H1 (cell line): Measurements from ENCODE around the gene S100A4. TPM values are rescaled to one million over a fixed set of nuclear protein-coding genes. Genes with fewer than 3 reads are reported as not detected.

Experiments used
- CTCF ChIA-PET: fragments of 300-600 bp; sonication (Branson Sonifier 250); formaldehyde crosslinking; loops from one replicate; lab custom pipeline; 2021; ENCODE audit not compliant: partially characterized antibody; lab: Charles Lee
- POLR2A ChIA-PET: fragments of 300-600 bp; sonication (Branson Sonifier 250); formaldehyde crosslinking; loops from one replicate; lab custom pipeline; 2021; ENCODE audit warnings: inconsistent platforms; ENCODE audit not compliant: partially characterized antibody; lab: Charles Lee
- DNase-seq, 2 experiments: peaks; one replicate each; pipeline versions ENCODE4 v3.0.0 to v3.0.0-alpha.2; 2010 to 2022; ENCODE audit warnings: low spot score in 2 of 2, low read depth in 1 of 2, mixed read lengths in 1 of 2
- FAIRE-seq: peaks from 2 replicates; lab custom pipeline; 2011; peaks lifted over from hg19 to GRCh38; lab: Jason Lieb, UNC
- H2AFZ ChIP-seq: 2 replicates; pipeline ENCODE4 v1.8.1; 2012; ENCODE audit warnings: low read length, inconsistent platforms
- H2AK5ac ChIP-seq: 2 replicates; pipeline ENCODE4 v1.6.1; 2013; ENCODE audit warnings: low read depth, low read length
- H2BK120ac ChIP-seq: replicated peaks from 2 replicates; pipeline ENCODE3; 2013; ENCODE audit warnings: low read depth, low read length, inconsistent platforms
- H2BK12ac ChIP-seq: 2 replicates; pipeline ENCODE4 v1.6.1; 2013; ENCODE audit warnings: low read depth, low read length
- H2BK15ac ChIP-seq: 2 replicates; pipeline ENCODE4 v1.6.1; 2013; ENCODE audit warnings: low read length
- H2BK20ac ChIP-seq: 2 replicates; pipeline ENCODE4 v1.6.1; 2013; ENCODE audit warnings: low read length
- H2BK5ac ChIP-seq: 2 replicates; pipeline ENCODE4 v1.6.1; 2013; ENCODE audit warnings: low read depth, low read length
- H3K14ac ChIP-seq: 2 replicates; pipeline ENCODE4 v1.6.1; 2013; ENCODE audit warnings: inconsistent platforms; ENCODE audit not compliant: insufficient read length
- H3K18ac ChIP-seq: 2 replicates; pipeline ENCODE4 v1.6.1; 2013; ENCODE audit warnings: low read length; ENCODE audit errors: extremely low read depth
- H3K23ac ChIP-seq: 2 replicates; pipeline ENCODE4 v1.6.1; 2013; ENCODE audit warnings: inconsistent platforms; ENCODE audit not compliant: insufficient read length
- H3K23me2 ChIP-seq: 2 replicates; pipeline ENCODE4 v1.6.1; 2013; ENCODE audit warnings: low read depth, low read length
- H3K27ac ChIP-seq: 2 replicates; pipeline ENCODE4 v1.6.1; 2011; ENCODE audit warnings: low read depth, low read length, inconsistent platforms
- H3K27me3 ChIP-seq, 4 experiments: replicated peaks in 1 of 4; 1 replicate in 1 of 4; 2 replicates in 3 of 4; pipeline versions ENCODE4 v1.6.1 to v1.8.1; 2011 to 2013; ENCODE audit warnings: low read length in 3 of 4, mild to moderate bottlenecking in 3 of 4, inconsistent platforms in 2 of 4, mixed read lengths in 2 of 4, moderate library complexity in 1 of 4; ENCODE audit not compliant: control insufficient read depth in 3 of 4, insufficient read depth in 3 of 4; ENCODE audit errors: extremely low read depth in 1 of 4
- H3K36me3 ChIP-seq, 4 experiments: 2 replicates each; pipeline versions ENCODE4 v1.6.1 to v1.8.1; 2011 to 2013; ENCODE audit warnings: mild to moderate bottlenecking in 4 of 4, low read length in 3 of 4, moderate library complexity in 2 of 4, control low read depth in 1 of 4, inconsistent platforms in 1 of 4; ENCODE audit not compliant: insufficient read depth in 4 of 4, control insufficient read depth in 2 of 4
- H3K4ac ChIP-seq: replicated peaks from 2 replicates; pipeline ENCODE3; 2013; ENCODE audit warnings: low read length, low read depth, mixed read lengths, inconsistent platforms; ENCODE audit not compliant: insufficient read length
- H3K4me1 ChIP-seq, 4 experiments: replicated peaks in 1 of 4; 1 replicate in 1 of 4; 2 replicates in 3 of 4; pipeline versions ENCODE4 v1.6.1 to v1.8.1; 2011 to 2013; ENCODE audit warnings: low read length in 3 of 4, inconsistent platforms in 2 of 4, mixed read lengths in 1 of 4; ENCODE audit not compliant: insufficient read depth in 4 of 4, control insufficient read depth in 3 of 4
- H3K4me2 ChIP-seq, 2 experiments: 2 replicates each; pipeline versions ENCODE4 v1.6.1 to v1.8.1; 2011 to 2013; ENCODE audit warnings: low read depth in 2 of 2, low read length in 2 of 2, control low read depth in 1 of 2, inconsistent platforms in 1 of 2, mild to moderate bottlenecking in 1 of 2; ENCODE audit not compliant: insufficient read depth in 1 of 2
- H3K4me3 ChIP-seq, 4 experiments: fragments of 200-600, 300-600 bp in 1 of 4; sonication (generic), shearing (Covaris generic), sonication (Bioruptor Twin) in 1 of 4; 2 replicates each; pipeline versions ENCODE4 v1.5.1 to v1.8.1; 2011 to 2016; ENCODE audit warnings: low read length in 4 of 4, low read depth in 3 of 4, control low read depth in 2 of 4, inconsistent platforms in 2 of 4, mild to moderate bottlenecking in 2 of 4, mixed read lengths in 1 of 4, moderate library complexity in 1 of 4; ENCODE audit not compliant: insufficient read depth in 2 of 4; ENCODE audit errors: extremely low read depth in 1 of 4
- H3K56ac ChIP-seq: replicated peaks from 2 replicates; pipeline ENCODE3; 2013; ENCODE audit warnings: low read depth, mild to moderate bottlenecking, mixed read lengths, low read length, inconsistent platforms; ENCODE audit not compliant: insufficient read length
- H3K79me1 ChIP-seq: 2 replicates; pipeline ENCODE4 v1.6.1; 2013; ENCODE audit warnings: low read depth, low read length, control low read depth
- H3K79me2 ChIP-seq, 2 experiments: 2 replicates each; pipeline versions ENCODE4 v1.6.1 to v1.8.1; 2012 to 2013; ENCODE audit warnings: low read length in 2 of 2, mild to moderate bottlenecking in 2 of 2, inconsistent platforms in 1 of 2; ENCODE audit not compliant: insufficient read depth in 2 of 2, control insufficient read depth in 1 of 2
- H3K9ac ChIP-seq, 4 experiments: replicated peaks in 1 of 4; 1 replicate in 1 of 4; 2 replicates in 3 of 4; pipeline versions ENCODE4 v1.6.1 to v1.8.1; 2011 to 2013; ENCODE audit warnings: low read depth in 3 of 4, low read length in 3 of 4, control low read depth in 2 of 4, mild to moderate bottlenecking in 2 of 4, moderate library complexity in 2 of 4, inconsistent platforms in 1 of 4; ENCODE audit errors: extremely low read depth in 1 of 4
- H3K9me3 ChIP-seq, 2 experiments: 2 replicates each; pipeline versions ENCODE4 v1.6.1 to v1.8.1; 2012 to 2013; ENCODE audit warnings: mild to moderate bottlenecking in 2 of 2, moderate library complexity in 2 of 2, control low read depth in 1 of 2, inconsistent platforms in 1 of 2, low read depth in 1 of 2, low read length in 1 of 2, mixed read lengths in 1 of 2; ENCODE audit not compliant: insufficient read depth in 2 of 2
- H4K20me1 ChIP-seq, 2 experiments: replicated peaks in 1 of 2; 2 replicates each; pipeline versions ENCODE3 to v1.8.1; 2011 to 2013; ENCODE audit warnings: inconsistent platforms in 2 of 2, low read length in 2 of 2, mild to moderate bottlenecking in 1 of 2; ENCODE audit not compliant: insufficient read depth in 2 of 2, control insufficient read depth in 1 of 2
- H4K5ac ChIP-seq: 2 replicates; pipeline ENCODE4 v1.6.1; 2013; ENCODE audit warnings: low read length, low read depth, mixed read lengths, inconsistent platforms; ENCODE audit not compliant: insufficient read length
- H4K8ac ChIP-seq: 2 replicates; pipeline ENCODE4 v1.8.0; 2013; ENCODE audit warnings: mild to moderate bottlenecking, moderate library complexity, low read length, inconsistent platforms; ENCODE audit not compliant: insufficient read depth; ENCODE audit errors: extremely low read depth
- H4K91ac ChIP-seq: replicated peaks from 2 replicates; pipeline ENCODE3; 2013; ENCODE audit warnings: low read length, mixed read lengths, inconsistent platforms; ENCODE audit not compliant: insufficient read length
- CBX8 ChIP-seq: fragments of 300-800, 300-1000 bp; sonication (generic); IDR thresholded peaks from 2 replicates; pipeline ENCODE4 v1.7.1; 2016; ENCODE audit warnings: low read depth, low read length, borderline replicate concordance
- CHD2 ChIP-seq: IDR thresholded peaks from 2 replicates; pipeline ENCODE4 v1.6.1; 2012; ENCODE audit warnings: low read length, improper control_type of control experiment
- CTBP2 ChIP-seq: IDR thresholded peaks from 2 replicates; pipeline ENCODE4 v1.7.0; 2011; ENCODE audit warnings: borderline replicate concordance, mild to moderate bottlenecking, moderate library complexity, mixed read lengths, low read length; ENCODE audit not compliant: insufficient read depth, insufficient read length
- KDM1A ChIP-seq: fragments of 200-600, 300-600 bp; sonication (generic); IDR thresholded peaks from 2 replicates; pipeline ENCODE4 v1.7.1; 2016; ENCODE audit warnings: mild to moderate bottlenecking, low read length, borderline replicate concordance
- POU5F1 ChIP-seq: IDR thresholded peaks from 2 replicates; pipeline ENCODE4 v1.6.1; 2011; ENCODE audit warnings: low read depth, mild to moderate bottlenecking, low read length, moderate library complexity
- SUZ12 ChIP-seq: fragments of 200-600 bp; sonication (generic); IDR thresholded peaks from 2 replicates; pipeline ENCODE4 v1.6.1; 2012; ENCODE audit warnings: mild to moderate bottlenecking, inconsistent platforms, low read length, moderate library complexity, mixed read lengths
- WGBS, 2 experiments: shearing (Covaris generic) in 1 of 2; methylation state at CpG; one replicate each; pipeline versions ENCODE4 v1.1.6 to v1.1.7; 2013 to 2015; ENCODE audit warnings: low lambda C conversion rate in 2 of 2, mixed read lengths in 2 of 2, inconsistent platforms in 1 of 2, low coverage in 1 of 2, missing lambda C conversion rate in 1 of 2; ENCODE audit not compliant: insufficient replicate concordance in 2 of 2, insufficient coverage in 1 of 2, insufficient read length in 1 of 2; ENCODE audit errors: extremely low coverage in 1 of 2, missing lambda C conversion rate in 1 of 2; 5-methylcytosine and 5-hydroxymethylcytosine counted together
- polyA plus RNA-seq, 7 experiments: library from polyadenylated mRNA; depleted of rRNA in 3 of 7; stranded (reverse) in 5 of 7; unstranded in 2 of 7; fragments of >200 nt in 5 of 7; fragments of 200-250 nt in 2 of 7; gene quantifications; 1 replicate in 5 of 7; 2 replicates in 1 of 7; 4 replicates in 1 of 7; pipeline versions ENCODE4 v1.2.1 to v1.2.3, GENCODE V29; 2011 to 2013; ENCODE audit warnings: missing spikeins in 2 of 7, mixed read lengths in 2 of 7
- total RNA-seq: library from RNA; stranded (reverse); fragmentation: NEBNext Ultra II Directional; extraction: Animal tissue kit (Norgen Biotek cat#: 25700); gene quantifications from 2 replicates; pipeline ENCODE4 v1.2.1, GENCODE V29; 2021
- TF ChIP-seq, protein P1 (sequence below), 3 experiments: IDR thresholded peaks; 1 replicate in 2 of 3; 2 replicates in 1 of 3; pipeline versions ENCODE4 v1.5.1 to v1.6.1; 2011; ENCODE audit warnings: low read length in 3 of 3, mild to moderate bottlenecking in 3 of 3, inconsistent platforms in 2 of 3, low read depth in 1 of 3, moderate library complexity in 1 of 3; ENCODE audit not compliant: insufficient read depth in 1 of 3; ENCODE audit errors: control extremely low read depth in 1 of 3

Gene S100A4
- total and polyA plus RNA-seq, 2 of the 8 experiments (the other 6 are each of a cell fraction or from before 2014, with no cell fraction given), result 36.3 to 85.4 TPM

DNA sequence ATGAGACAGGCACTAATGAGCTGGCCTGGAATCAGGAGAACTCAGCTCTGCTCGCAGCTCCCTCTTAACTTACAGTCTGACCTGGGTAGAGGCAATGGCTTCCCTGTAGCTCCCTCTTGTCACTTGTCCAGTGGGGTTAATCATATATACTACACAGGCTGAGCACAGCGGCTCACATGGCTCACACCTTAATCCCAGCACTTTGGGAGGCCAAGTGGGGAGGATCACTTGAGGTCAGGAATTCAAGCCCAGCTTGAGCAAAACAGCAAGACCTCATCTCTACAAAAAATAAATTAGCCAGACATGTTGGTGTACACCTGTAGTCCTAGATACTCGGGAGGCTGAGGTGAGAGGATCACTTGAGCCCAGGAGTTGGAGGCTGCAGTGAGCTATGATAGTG, 14.0 kb downstream of the S100A4 start:
- 94% methylated on average over 3 of the region's 3 CpGs; no CpG with 5 or more reads in 1 of the 2 experiments for WGBS, 2 experiments
- Histone ChIP-seq H3K9me3 (no peaks in the 10 kb centered on the region), H4K91ac (no peak overlapping the region), H3K79me2 (no peaks in the 10 kb centered on the region), H2BK12ac (no peak overlapping the region), H3K79me1 (no peaks in the 10 kb centered on the region), H3K14ac (no peak overlapping the region), H3K9ac (no peak overlapping the region), H2BK20ac (no peak overlapping the region), H3K4me2 (no peak overlapping the region), H3K27me3 (peaks cover 0 to 15% (median 6%) of the 10 kb centered on the region in 4 experiments; a peak in 5 of 7 replicates), H2AFZ (no peak overlapping the region), H2BK120ac (no peak overlapping the region), H3K27ac (no peak overlapping the region), H2AK5ac (peak overlapping the region; percentile 26; the same call in 1 of the 2 replicates), H3K18ac (no peak overlapping the region), H3K36me3 (no peaks in the 10 kb centered on the region), H4K5ac (no peak overlapping the region), H3K4ac (no peak overlapping the region), H4K8ac (no peak overlapping the region), H4K20me1 (no peaks in the 10 kb centered on the region), H2BK15ac (peak overlapping the region; percentile 83; the same call in 1 of the 2 replicates), H3K56ac (no peak overlapping the region), H3K23ac (no peak overlapping the region), H2BK5ac (peak overlapping the region; percentile 32; the same call in 1 of the 2 replicates), H3K4me3 (no peak overlapping the region), H3K4me1 (peaks cover 12 to 36% (median 23%) of the 10 kb centered on the region in 4 experiments), H3K23me2 (peaks cover 2% of the 10 kb centered on the region)
- DNase-seq (no peak), FAIRE-seq (no peak)
- CTCF ChIA-PET, result interaction anchor here (1.0 to 10.2 kb wide), 24 partner anchors 7 to 179 kb away, joined by 3 to 165 read pairs (median 15); partner anchors contain the start of genes S100A1, S100A13, S100A14 and S100A16
- POLR2A ChIA-PET, result interaction anchor here (1.0 to 2.5 kb wide), 5 partner anchors 10 to 129 kb away, joined by 3 to 10 read pairs (median 3); no protein-coding TSS in a partner anchor
- TF ChIP-seq, protein P1, sequence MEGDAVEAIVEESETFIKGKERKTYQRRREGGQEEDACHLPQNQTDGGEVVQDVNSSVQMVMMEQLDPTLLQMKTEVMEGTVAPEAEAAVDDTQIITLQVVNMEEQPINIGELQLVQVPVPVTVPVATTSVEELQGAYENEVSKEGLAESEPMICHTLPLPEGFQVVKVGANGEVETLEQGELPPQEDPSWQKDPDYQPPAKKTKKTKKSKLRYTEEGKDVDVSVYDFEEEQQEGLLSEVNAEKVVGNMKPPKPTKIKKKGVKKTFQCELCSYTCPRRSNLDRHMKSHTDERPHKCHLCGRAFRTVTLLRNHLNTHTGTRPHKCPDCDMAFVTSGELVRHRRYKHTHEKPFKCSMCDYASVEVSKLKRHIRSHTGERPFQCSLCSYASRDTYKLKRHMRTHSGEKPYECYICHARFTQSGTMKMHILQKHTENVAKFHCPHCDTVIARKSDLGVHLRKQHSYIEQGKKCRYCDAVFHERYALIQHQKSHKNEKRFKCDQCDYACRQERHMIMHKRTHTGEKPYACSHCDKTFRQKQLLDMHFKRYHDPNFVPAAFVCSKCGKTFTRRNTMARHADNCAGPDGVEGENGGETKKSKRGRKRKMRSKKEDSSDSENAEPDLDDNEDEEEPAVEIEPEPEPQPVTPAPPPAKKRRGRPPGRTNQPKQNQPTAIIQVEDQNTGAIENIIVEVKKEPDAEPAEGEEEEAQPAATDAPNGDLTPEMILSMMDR (IDR thresholded peaks at IDR 0.05; ENCODE audit: control extremely low read depth in 1 of 3, insufficient read depth in 1 of 3, low read depth in 1 of 3, low read length in 3 of 3), result no peak
- TF ChIP-seq POU5F1 (no peak), KDM1A (no peak), CHD2 (no peak), CBX8 (no peak), CTBP2 (no peak), SUZ12 (no peak)
